Fibroblast of mammary gland (primary cell): ENCODE results near the gene BAZ1B.

ENCODE experiments used
- DNase-seq: peaks from one replicate; pipeline ENCODE4 v3.0.0-alpha.2; 2010; ENCODE audit warnings: low read depth
- H3K4me3 ChIP-seq: 2 replicates; pipeline ENCODE4 v1.5.1; 2011; ENCODE audit warnings: low read depth, mild to moderate bottlenecking, low read length, moderate library complexity; ENCODE audit not compliant: control insufficient read depth
- CTCF ChIP-seq: conservative IDR thresholded peaks from 2 replicates; pipeline ENCODE4 v1.5.1; 2011; ENCODE audit warnings: low read depth, low read length, inconsistent platforms; ENCODE audit not compliant: control insufficient read depth, insufficient read depth

BAZ1B gene

GRCh38 chr7:73443548-73444255, 78.4 kb downstream of the BAZ1B start:
- DNase-seq: no peak
- no peak for TF ChIP-seq CTCF
- H3K4me3 ChIP-seq: no peak overlapping the region

- no peak for TF ChIP-seq CTCF
- H3K4me3 ChIP-seq: no peak overlapping the region
- no peak for DNase-seq
Measured at GRCh38 chr7:73442903-73443500, 79.1 kb downstream of the BAZ1B start.

- no peak for DNase-seq
- no peak overlapping the region for H3K4me3 ChIP-seq
- TF ChIP-seq CTCF: no peak
Measured at GRCh38 chr7:73442222-73442902, 79.7 kb downstream of the BAZ1B start.

- no peak for DNase-seq
- no peak for TF ChIP-seq CTCF
- H3K4me3 ChIP-seq: no peak overlapping the region
Measured at GRCh38 chr7:73439410-73439704, 82.7 kb downstream of the BAZ1B start.

- DNase-seq: no peak
- no peak overlapping the region for H3K4me3 ChIP-seq
- TF ChIP-seq CTCF: no peak
Measured at GRCh38 chr7:73438547-73439409, 83.3 kb downstream of the BAZ1B start.

GRCh38 chr7:73437621-73438416, 84.3 kb downstream of the BAZ1B start:
- H3K4me3 ChIP-seq: no peak overlapping the region
- no peak for DNase-seq
- no peak for TF ChIP-seq CTCF
